GM18858 (cell line): ENCODE results near the gene C15orf61.

Experiments used
- ATAC-seq: cut with Tn5 transposase; IDR thresholded peaks from one replicate; pipeline ENCODE4 v1.9.1; 2021; ENCODE audit not compliant: unreplicated experiment

Gene C15orf61

DNA sequence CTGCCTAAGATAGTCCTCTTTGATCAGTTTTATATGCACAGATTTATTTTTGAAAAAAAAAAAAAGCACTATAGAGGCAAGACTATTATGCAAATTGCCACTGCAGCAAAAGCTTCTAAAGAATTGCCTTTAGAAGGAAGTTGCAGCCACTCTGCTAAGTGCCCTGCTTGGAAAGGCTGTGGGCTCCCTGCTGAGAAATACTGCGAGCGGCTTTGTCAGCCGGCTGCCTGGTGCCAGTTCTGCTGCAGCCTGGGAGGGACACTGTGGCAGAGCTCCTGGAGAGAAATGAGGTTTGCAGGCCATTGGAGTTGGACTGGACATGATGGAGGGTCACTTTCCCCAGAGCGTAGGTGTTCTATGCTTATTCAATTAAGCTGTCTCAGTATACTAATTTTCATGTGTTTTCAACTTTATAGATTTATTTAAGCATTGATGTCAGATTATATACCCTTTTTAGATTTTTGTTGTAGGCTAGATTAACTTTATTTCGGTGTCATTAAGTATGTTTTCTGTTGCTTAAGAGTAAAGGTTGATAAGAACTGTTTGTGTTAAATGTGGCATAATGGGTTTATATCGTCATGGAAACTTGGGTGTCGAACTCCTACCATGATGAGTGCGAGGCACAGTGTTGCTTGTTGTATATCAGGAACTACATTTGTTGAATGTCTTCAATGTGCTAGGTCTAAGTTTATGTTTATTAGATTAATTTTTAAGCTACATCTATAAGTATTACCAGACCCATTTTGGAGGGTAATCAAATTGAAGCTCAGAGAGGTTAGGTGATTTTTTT is 28.1 kb downstream of the C15orf61 start:
- no peak for ATAC-seq

DNA sequence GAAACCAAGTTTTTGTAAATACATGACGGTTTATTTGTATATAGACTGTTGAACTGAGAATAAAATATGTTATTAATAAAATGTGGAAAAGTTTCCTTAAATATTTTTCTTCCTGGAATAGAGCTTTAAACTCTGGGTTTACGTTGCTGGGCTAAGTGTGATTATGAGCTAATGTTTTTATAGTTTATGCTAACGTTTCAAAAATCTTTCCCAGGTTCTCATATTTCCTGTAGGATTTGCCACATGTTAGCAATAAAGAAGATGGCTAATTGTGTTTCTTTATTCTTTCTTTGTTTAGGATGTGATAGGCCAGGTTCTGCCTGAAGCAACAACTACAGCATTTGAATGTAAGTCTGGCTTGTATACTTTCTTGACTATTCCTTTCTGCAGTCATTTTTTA is 28.8 kb downstream of the C15orf61 start:
- ATAC-seq = no peak

GRCh38 chr15:67550522-67550921 is 29.6 kb downstream of the C15orf61 start:
- no peak for ATAC-seq

DNA sequence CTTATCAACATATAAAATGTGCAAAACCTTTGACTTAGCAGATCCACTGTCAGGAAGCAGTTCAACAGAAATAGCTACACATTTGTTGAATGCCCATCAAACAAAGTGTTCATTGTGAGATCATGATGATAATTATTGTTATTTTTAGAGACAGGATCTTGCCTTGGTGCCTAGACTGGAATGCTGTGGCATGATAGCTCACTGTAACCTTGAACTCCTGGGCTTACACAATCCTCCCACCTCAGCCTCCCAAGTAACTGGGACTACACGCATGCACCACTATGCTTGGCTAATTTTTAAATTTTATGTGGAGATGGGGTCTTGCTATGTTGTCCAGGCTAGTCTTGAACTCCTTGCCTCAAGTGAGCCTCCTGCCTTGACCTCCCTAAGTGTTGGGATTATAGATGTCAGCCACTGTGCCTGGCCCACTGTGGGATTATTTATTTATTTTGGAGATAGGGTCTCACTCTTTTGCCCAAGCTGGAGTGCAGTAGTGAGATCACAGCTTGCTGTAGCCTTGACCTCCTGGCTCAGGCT is 30.3 kb downstream of the C15orf61 start:
- ATAC-seq = no peak

DNA sequence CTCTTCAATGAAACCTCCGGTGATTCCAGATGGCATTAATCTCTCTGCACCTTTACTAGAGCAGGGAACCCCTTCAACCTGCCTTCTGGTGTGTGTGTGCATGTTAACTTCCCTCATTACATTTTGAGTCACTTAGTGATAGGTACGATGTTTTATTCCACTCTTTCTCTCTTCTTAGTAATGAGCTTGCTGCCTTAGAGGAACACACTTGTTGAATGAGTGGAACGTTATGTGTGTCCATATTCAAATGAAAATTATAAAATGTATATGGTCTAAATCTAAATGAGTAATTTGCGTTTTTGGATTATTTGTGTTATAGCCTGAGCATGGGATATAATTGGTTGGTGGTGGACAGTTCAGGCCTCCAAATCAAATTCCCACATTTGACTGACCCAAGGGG is 33.6 kb downstream of the C15orf61 start:
- ATAC-seq = no peak

DNA sequence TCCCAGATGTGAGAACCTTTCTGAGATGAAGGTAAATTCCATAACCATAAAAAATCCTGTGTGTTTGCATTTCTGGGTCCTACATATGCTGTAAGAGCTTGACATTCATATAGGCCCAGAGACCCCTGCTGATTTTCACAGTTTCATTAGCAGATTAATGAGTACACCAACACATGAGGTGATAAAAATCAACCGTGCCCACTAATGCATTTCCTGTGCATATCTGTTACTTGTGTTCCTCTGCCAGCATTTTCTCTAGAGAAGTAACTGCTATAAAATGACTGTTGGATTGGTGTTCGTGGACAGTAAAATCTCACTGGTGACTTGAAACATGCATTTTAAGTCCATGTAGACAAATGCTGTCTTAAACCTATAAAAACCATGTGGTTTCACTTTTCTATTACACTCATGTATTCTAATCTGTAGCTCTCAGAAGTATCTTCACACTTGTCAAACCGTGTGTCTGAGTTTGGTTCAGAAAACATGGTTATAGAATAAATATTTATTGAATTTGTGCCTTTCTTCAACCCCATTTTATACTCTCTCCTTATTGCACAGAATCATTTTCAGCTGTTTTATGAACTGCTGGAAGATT is 36.1 kb downstream of the C15orf61 start:
- ATAC-seq = no peak

DNA sequence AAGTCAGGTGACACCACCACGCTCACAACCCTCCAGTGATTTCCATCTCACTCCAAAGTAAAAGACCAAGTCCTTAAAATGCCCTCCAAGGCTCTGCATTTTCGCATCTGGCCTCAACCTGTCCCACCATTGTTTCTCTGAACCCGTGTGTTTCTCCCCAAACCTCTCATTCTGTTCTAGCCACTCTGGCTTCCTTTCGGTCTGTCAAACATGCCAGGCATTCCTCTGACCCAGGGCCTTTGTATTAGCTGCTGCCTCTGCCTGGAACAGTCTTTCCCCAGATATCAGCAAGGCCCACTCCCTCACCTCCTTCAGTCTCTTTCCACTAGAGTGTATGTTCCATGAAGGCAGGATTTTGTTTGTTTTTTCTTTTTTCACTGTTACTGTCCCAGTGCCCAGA is 37.6 kb downstream of the C15orf61 start:
- ATAC-seq = no peak

- ATAC-seq = no peak
Observed at GRCh38 chr15:67559158-67559557, 38.2 kb downstream of the C15orf61 start.

GRCh38 chr15:67559576-67559975 is 38.6 kb downstream of the C15orf61 start:
- no peak for ATAC-seq

- no peak for ATAC-seq
Observed at GRCh38 chr15:67560320-67560719, 39.4 kb downstream of the C15orf61 start.

- no peak for ATAC-seq
Observed at GRCh38 chr15:67563092-67563491, 42.2 kb downstream of the C15orf61 start.

DNA sequence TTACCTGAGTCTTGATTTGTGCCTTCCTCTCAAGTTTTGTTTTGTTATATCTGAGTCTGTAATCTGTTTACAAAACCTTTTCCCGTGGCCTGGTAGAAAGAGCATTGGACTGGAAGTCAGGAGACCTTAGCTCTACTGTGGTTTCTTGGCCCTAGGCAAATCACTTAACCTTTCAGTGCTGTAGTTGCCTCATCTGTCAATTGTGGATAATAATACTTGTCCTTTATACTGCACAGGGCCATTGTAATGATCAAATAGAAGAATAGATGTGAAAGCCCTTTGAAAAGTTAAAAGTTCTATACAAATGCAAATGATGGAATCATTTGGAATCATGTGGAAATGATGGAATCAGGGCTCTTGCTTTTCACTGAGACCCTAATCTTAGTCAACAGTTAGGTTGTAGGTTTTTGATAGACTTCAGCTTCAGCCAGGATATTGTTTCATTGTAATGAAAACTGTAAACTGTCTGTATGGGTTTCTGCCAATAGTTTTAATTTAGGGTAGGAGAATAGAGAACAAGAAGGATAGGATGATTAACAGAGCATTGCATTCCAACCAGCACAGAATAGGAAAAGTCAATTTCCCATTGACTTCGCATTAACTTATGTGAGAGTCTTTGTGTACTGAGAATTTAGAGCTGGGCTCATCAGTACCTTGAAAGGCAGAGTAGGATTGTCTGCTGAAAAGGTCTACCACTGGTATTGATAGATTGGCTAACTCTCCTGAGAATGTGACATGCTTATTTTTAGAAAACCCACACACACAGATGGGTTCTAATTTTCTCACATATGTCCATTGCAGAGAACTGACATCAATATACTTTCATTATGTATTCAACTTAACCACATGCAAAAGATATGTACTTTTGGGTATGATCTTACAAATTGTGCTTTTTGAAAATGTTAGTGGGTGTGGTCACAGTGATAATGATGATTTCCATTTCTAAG is 43.4 kb downstream of the C15orf61 start:
- ATAC-seq = peak; percentile 80

GRCh38 chr15:67564968-67565345 is 44.0 kb downstream of the C15orf61 start:
- peak; percentile 12 for ATAC-seq

DNA sequence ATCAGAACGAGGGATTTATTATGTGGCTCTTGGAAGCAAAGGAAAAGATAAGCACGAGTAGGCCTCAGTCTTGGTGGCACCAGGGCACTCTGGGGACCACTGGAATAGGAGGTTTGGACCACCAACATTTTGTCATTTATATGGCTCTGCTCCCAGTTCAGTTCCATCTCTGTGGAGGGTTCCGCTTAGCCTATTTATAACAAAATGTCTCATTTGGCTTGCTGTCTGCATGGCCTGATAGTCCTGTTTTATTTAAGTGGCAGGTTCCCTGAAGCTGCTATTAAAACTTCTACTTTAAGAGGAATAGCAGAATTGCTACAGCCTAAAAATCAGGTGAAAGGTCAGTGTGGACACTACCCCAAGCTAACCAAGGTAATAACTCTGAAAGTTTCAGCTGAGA is 48.7 kb downstream of the C15orf61 start:
- no peak for ATAC-seq

DNA sequence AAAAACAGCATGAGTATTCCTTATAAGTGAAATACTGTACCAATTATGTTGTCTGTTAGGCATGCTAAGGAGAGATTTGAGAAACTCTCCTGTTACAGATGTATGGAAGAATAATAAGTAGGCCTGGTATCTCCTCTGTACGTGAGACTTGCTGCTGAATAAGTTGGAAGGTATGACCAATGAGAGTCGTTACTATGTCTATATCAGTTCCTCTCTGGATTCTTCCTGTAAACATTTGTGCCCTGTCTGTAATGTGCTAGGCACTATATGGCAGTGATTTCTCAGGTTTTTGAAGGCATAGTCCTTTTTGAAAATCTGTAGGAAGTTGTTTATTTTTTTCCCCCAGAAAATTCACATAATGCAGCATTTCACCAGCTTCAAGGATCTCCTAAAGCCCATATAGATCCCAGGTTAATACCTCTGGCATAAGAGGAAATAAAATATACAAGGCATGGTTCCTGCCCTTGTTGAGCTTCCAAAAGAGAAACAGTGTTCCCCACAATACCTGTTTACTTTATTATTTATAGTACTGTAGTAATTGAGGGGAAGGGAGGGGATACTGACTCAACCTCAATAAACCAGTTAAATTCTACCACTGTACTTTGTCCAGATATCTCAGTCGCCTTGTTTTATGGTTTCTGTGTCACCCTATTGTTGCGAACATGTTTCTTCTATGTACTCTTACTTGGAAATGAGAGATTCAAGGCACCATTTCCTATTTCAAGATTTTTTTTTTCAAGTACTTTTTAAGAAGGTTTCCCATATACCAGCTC is 50.1 kb downstream of the C15orf61 start:
- no peak for ATAC-seq

GRCh38 chr15:67571648-67572415 is 50.9 kb downstream of the C15orf61 start:
- no peak for ATAC-seq

- ATAC-seq = no peak
Observed at GRCh38 chr15:67573194-67573593, 52.3 kb downstream of the C15orf61 start.

- ATAC-seq = no peak
Observed at GRCh38 chr15:67575039-67575502, 54.1 kb downstream of the C15orf61 start.

GRCh38 chr15:67578020-67578600 is 57.2 kb downstream of the C15orf61 start:
- ATAC-seq = no peak
